Muscle of back (tissue), 11 donors: ENCODE data around the gene IL4R. TPM values are rescaled to one million over a fixed set of nuclear protein-coding genes. Genes with fewer than 3 reads are reported as not detected.
"Not testable (repeated sequence)": the region's sequence is repeated elsewhere in the genome, so short reads cannot be mapped to it uniquely, and the experiment has no call there.

Experiments used
- DNase-seq, 3 donors: peaks; one replicate each; pipeline versions ENCODE4 v3.0.0 to v3.0.0-alpha.2; 2013
- polyA plus RNA-seq, 10 donors: library from polyadenylated mRNA; unstranded; fragments of 120-200 nt; gene quantifications; one replicate each; pipeline ENCODE4 v1.2.1, GENCODE V29; 2013; ENCODE audit not compliant: insufficient read length in 10 of 10

The IL4R gene
- polyA plus RNA-seq, 10 donors, result 10.5 to 18.5 (median 13.2) TPM

- no peak for DNase-seq
Observed at GRCh38 chr16:27287887-27288286, 25.9 kb upstream of the IL4R start.

DNA sequence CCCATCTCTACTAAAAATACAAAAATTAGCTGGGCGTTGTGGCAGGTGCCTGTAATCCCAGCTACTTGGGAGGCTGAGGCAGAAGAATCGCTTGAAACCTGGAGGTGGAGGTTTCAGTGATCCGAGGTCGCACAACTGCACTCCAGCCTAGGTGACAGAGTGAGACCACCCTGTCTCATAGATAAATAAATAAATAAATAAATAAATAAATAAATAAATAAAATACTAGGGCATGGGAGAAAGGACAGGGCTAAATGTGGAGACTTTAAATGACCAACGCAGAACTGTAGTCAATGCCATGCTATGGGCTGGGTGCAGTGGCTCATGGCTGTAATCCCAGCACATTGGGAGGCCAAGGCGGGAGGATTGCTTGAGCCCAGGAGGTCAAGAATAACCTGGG lies 25.5 kb upstream of the IL4R start:
- DNase-seq, result not testable (repeated sequence)

DNA sequence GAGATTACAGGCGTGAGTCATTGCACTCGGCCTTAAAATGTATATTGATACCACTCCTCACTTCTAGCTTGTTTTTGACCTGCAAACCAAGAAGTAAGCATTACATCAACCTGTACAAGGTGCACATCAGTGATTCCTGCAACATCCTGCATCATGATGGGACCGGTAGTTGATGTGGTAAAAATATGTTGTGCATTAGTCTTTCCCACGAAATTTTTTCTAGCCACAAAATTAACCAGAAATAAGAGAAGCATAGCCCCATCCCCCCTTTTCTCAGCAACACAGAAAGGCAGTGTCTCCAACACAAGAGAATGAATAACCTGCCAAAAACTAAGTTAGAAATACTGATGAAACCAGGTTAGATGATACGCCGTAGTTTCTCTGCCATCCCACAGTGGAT lies 24.1 kb upstream of the IL4R start:
- no peak for DNase-seq

GRCh38 chr16:27290562-27290961 lies 23.2 kb upstream of the IL4R start:
- peak in 1 of 3 donors; percentile 46 for DNase-seq

DNA sequence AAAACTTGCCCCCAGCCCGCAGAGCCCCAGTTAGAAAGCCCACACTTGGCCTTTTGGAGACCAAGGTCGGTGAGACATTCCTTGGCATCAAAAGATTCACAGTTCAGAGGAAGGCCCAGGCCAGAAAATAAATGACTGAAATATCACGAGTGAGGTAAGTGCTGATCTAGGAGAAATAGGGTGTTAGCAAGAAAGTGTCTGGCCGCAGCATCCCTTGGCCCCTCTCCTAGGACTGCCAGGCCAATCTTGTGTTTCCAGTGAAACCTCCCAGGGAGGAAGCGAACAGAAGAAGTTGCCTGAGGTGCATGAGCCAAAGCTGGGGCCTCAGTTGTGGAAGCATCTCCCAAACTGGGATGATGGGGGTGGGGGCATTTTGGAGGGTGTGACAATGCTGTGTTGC lies 22.7 kb upstream of the IL4R start:
- DNase-seq, result peak in 1 of 3 donors; percentile 57

DNA sequence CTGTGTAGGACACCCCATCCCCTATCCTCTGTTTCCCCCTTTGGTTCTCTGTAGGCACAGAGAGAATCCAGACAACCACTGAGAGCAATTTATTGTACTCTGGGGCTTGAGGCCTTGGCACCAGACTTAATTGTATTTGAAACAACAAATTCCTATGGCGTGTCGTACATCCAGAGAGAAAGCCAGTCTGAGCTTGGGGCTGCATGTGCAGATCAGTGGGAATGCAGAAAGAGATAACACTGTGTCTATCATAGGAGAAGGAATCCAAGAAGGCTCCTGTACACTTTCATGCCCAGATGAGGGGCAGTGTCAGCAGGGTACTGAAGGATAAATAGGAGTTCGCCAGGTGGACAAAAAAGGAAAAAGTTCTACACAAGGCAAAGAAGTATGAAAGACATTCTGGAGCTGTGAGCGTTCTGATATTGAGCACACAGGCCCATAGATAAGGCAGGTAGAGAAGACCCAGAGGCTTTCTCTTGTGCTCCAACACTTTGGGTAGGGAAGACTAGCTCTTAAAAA lies 22.0 kb upstream of the IL4R start:
- no peak for DNase-seq

DNA sequence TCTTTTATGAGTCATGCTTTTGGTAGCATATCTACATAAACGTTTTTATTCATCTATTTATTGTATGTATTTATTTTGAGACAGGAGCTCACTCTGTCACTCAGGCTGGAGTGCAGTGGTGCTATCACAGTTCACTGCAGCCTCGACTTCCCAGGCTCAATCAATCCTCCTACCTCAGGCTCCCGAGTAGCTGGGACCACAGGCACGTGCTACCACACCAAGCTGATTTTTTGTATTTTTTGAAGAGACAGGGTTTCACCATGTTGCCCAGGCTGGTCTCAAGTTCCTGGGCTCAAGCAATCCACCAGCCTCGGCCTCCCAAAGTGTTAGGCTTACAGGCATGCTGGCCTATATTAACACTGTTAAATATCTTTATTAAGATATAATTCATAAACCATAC lies 20.4 kb upstream of the IL4R start:
- DNase-seq, result no peak

DNA sequence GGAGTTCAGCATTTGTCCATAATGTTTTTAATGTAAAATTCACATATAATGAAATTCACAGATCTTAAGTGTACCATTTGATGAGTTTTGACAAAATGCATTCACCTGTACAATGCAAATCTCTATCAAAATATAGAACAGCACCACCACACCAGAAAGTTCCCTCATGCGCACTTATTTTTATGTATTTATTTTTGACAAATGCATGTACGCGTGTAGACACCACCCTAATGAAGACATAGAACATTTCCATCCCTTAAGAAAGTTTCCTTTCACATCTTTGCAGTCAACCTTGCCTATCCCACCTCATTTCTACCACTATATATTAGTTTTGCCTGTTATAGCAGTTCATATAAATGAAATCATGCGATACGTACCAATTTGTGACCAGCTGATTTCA lies 15.6 kb upstream of the IL4R start:
- no peak for DNase-seq

DNA sequence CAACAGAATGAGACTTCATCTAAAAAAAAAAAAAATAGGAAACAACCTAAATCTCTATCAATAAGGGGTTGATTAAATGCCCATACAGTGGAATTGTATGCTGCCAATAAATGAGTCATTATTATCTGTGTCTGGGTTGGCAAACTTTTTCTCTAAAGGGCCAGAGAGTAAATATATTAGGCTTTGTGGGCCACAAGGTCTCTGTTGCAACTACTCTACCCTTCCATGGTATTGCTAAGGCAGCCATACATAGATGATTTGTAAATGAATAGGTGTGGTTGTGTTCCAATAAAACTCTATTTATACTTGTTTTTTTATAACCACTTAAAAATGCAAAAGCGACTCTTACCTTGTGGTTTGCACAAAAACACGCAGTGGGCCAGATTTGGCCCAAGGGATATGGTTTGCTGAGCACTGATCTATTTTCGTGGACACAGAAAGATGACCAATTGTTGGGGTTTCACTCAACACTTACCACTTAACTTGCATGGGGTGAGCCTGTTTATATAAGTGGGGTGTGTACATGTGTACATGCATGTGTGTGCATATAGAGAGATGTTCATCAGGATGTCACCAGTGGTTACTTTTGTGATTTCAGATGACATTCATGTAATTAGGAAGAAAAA lies 12.4 kb upstream of the IL4R start:
- DNase-seq, result no peak

DNA sequence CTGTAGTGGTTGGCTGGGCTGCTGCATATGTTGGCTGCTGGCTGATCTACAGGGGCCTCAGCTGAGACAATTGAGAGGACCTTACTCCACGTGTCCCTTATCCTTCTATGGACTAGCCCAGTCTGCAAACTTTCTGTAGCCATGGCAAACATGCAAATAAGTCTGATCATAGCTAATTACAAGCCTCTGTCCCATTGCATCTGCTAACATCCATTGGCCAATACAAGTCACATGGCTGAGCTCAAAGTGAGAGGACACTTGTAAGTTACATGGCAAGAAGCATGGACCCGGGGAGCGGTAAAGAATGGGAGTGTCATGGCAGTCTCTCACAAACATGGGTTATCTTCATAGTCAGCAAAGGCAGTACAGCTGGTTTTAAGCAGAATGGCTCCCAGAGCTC lies 11.6 kb upstream of the IL4R start:
- DNase-seq, result no peak

- no peak for DNase-seq
Observed at GRCh38 chr16:27303256-27304100, 10.3 kb upstream of the IL4R start.

GRCh38 chr16:27304102-27304501 lies 9.7 kb upstream of the IL4R start:
- DNase-seq, result no peak

DNA sequence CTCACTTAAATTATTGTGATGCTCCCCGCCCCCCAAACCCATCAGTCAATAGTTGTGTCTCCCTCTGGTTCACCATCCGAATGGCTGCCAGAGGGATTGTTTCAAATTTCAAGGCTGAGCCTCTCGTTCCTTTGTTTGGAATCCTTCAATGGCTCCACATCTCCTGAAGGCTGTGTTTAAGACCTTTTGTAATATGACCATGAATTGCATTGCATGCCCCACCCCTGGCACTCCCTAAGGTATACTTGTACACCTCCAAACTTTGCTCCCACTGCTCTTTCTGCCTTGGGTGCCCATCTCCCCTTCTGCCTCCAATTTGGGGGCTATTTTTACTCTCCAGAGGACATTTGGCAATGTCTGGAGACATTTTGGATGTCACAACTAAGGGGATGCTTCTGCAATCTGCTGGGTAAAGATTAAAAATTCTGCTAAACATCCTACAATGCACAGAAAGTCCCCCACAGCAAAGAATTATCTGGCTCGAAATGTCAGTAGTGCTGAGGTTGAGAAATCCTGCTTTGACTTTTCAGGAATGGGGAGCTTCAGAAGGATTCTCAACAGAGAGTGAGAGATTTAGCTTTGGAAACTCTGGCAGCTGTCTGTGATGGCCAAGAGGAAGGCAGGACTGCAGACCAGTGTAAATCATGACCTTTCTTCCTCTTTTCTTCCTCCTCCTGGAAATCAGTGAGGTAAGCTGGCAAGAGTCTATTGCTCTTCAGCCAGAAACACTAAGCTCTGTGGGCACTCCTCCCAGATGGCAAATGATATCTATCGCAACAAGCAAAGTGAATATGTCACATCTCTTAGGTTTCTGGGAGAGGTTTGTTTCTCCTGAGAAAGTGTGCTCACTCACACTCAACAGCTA lies 8.7 kb upstream of the IL4R start:
- DNase-seq, result no peak

DNA sequence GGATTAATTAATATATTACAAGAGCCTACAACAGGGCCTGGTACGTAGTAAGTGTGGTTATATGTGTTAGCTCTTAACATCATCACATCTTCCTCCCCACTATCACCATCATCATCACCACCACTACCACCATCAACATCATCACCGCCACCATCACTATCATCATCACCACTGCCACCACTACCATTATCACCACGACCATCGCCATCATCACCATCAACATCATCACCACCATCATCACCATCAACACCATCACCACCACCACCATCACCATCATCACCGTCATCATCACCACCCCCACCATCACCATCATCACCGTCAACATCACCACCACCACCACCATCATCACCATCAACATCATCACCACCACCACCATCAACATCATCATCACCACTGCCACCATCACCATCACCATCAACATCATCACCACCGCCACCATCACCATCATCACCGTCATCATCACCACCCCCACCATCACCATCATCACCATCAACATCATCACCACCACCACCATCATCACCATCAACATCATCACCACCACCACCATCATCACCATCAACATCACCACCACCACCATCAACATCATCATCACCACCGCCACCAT lies 7.8 kb upstream of the IL4R start:
- DNase-seq, result no peak

- no peak for DNase-seq
Observed at GRCh38 chr16:27308792-27309191, 5.0 kb upstream of the IL4R start.

DNA sequence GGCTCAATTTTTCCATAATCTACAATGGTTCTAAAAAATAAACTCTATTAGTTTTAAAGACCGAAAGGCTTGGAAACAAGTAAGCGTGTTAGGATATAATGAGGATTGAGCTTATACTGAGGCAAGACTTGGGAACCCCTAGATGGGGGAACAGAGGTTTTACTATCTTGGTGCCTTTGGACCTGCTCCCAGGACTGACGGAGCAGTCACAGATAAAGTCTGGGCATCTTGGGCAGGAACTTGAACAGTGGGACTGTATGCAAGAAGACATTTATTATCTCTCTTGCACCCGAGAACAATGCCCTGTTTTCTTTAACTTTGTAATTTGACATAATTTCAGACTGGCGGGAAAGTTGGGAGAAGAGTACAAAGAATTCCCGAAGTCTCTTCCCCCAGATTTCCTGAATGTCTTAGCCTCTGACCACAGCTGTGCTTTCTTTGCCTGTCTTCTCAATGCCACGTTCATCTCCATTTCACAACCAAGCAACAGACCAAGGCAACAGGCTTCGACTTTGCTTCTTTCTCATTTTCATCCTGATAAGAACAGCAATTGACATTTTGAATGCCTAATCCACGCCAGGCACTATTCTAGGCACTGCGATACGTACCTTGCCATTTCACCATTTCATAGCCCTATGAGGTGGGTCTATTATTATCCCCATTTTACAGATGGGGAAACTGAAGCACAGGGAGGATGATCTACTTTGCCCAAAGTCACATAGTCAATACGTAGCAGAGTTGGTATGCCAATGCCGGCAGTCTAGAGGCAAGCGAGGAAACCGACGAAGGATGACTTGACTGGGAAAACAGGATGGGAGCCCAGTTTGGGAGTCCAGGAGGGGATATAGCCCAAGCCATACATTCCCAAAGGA lies 3.0 kb upstream of the IL4R start:
- no peak for DNase-seq

DNA sequence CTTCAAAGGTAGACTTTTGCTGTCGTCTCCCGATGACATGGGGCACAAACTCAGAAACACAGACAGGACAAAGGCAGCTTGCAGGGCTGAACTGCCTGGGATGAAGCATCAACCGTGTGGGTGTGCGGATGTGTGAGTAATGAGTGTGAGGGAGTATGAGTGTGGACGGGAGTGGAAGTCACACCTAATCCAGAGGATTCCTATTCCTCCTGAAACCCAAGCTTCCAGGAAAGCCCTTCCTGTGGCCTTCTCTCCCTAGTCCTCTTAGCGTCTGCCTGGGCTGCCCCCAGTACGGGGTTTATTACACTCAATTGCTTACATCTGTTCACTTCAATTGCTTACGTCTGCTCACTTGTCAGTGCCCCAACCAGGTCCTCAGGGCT lies 2.3 kb upstream of the IL4R start:
- no peak for DNase-seq

DNA sequence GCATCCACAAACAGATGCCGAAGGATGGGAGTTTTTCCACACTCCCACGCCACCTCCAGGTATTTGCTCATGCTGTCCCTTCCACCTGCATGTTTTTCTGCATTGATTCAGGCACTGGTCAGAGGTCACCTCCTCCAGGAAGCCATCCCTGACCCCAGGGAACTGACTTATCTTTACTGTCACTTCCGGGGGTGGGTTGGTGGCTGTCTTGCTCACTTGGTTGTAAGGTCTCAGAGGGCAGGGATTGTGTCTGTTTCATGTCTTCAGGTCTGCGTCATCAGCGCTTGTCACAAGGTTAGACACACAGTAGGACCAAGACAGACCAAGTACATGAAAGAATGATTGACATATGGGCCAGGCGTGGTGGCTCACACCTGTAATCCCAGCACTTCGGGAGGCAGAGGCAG lies 1.9 kb upstream of the IL4R start:
- no peak for DNase-seq

GRCh38 chr16:27312580-27313421 lies 973 bp upstream of the IL4R start:
- no peak for DNase-seq

DNA sequence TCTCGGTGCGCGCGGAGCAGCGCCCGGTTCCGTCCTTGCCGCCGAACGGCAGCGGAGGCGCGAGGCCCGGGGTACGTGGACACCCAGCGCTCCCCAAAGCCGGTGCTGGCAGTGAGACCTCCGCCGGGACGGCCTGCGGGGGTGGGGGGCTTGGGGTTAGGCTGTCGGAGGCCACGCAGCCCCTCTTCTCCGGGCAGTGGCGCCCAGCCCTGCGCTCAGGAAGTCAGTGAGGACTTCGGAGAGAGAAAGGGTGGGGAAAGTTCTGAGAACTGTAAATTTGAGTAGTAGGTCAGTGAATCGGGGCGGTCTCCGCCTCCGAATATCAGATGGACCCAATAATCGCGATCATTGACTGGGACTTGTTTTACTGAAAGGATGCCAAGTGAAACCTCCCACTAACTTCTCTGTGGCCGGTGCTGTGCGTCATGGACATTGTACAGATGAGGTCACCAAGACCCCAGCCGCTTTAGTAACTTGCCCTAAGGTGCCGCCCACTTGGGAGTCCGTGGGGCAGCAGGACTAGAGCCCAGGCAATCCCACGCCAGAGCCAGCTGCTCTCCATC lies 468 bp downstream of the IL4R start:
- peak; percentile 56 to 87 (median 79) for DNase-seq
